HG02678 (cell line): ENCODE results near the gene CCDC116.
"Not testable (repeated sequence)": the region's sequence is repeated elsewhere in the genome, so short reads cannot be mapped to it uniquely, and the experiment has no call there.

ENCODE experiments used
- ATAC-seq: cut with Tn5 transposase; IDR thresholded peaks from one replicate; pipeline ENCODE4 v1.9.1; 2021; ENCODE audit warnings: mild to moderate bottlenecking, moderate library complexity; ENCODE audit not compliant: unreplicated experiment

CCDC116 gene

GRCh38 chr22:21678842-21679241 is 46.3 kb downstream of the CCDC116 start:
- ATAC-seq = not testable (repeated sequence)

DNA sequence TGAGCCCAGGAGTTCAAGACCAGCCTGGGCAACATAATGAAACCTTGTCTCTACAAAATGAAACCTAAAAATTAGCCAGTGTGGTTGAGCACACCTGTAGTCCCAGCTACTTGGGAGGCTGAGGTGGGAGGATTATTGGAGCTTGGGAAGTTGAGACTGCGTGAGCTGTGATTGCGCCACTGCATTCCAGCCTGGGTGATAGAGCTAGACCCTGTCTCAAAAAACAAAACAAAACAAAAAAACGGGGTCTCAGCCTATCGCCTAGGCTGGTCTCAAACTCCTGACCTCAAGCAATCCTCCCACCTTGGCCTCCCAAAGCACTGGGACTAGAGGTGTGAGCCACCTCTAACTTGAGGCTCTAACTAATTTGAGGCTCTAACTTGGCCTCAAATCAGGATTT is 46.8 kb downstream of the CCDC116 start:
- no peak for ATAC-seq

- ATAC-seq = no peak
Observed at GRCh38 chr22:21680830-21681565, 48.4 kb downstream of the CCDC116 start.

DNA sequence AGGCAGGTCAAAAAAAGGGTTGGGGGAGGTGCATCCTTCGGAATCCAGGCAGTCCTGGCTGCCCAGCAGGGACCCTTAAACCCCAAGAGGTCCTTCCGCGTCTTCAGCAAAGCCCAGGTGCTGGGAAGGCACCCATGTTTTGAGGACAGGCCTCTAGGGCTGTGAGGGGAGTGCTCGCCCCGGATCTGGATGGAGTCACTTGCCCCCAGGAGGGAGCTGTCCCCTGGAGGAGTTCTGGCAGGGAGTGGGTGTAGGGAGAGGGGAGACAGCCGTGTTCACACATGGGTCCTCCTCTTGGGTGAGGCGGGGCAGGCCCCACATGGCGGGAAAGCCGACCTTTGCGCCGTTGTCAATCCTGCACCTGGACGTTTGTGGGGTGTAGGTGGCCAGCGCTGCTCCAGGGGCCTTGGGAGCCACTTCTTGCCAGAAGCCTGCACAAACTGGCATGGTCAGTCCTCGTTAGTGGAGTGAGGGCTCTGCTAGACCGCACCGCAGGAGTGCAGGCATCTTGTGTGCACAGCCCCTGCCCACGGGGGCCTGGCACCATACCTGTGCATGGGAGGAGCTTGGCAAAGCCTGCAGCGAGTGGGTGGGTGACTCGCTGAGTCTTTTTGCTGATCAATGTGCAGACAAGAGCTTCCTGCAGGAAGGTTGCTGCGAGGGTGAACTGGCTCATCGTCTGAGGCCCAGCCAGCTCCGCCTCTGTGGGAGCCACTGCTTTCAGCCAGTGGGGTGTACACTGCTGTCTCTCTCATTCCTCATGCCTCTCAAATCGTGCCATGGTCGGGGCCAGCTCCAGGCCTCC is 49.2 kb downstream of the CCDC116 start:
- no peak for ATAC-seq

GRCh38 chr22:21682385-21683175 is 50.0 kb downstream of the CCDC116 start:
- no peak for ATAC-seq

DNA sequence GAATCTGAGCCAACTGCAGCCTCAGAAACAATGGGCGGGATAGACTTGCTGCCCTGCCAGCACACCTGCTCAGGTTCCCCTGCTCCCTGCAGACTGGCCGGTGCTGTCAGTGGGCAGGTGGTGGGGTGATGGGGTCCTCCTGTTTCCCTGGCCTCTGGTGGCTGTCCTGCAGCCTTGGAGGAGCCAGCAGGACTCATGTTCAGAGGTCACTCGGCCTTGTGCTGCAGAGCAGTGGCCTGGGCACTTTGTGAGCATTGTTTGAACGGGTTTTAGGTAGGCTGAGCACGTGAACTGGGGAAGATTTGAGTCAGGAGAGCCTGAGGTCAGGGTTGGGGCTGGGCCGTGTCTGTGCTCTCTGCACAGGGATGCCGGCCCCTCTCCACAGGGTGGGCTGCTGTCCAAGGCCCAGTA is 50.8 kb downstream of the CCDC116 start:
- ATAC-seq = no peak

DNA sequence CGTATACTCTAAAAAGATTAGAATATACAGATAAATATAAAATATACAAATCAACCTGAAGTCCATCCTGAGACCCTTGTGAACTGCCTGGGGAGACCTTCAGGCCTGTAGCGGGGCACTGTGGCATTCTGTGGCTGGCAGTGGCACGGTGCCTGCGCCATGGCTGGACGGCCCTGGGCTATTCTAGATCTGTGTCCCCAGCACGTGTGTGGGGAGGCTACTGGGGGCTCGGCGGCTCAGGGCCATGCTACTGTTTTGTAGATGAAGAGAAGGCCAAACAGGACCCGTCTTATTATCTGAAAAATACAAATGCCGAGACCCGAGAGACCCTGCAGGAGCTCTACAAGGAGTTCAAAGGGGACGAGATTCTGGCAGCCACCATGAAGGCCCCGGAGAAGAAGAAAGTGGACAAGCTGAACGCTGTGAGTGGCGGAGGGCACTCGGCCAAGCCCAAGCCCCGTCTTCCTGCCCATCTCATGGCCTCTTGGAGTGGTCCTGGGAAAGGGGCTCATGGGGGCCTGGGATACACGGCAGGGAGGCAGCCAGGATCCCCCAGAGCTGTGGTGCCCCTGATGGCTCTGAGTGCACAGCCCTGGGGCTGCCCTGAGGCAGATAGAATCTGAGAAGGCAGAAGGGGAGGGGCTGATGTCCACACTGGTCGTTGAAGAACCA is 52.1 kb downstream of the CCDC116 start:
- ATAC-seq = no peak

DNA sequence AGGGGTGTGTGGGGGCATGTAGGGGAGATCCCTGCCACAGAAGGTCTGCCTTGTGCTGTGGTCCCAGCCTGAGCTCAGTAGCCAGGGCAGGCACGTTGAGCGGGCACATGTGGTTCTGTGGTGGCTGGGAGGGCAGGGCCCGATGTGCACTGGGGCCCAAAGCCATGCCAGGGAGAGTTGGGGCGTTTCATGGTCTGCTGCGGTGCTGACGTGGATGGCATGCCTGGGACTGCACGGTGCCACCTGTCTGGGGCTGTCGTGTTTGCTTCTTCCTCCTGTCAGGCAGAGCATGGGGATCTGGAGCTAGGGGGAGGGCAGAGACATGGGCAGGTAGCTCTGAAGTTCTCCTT is 52.6 kb downstream of the CCDC116 start:
- no peak for ATAC-seq

- no peak for ATAC-seq
Observed at GRCh38 chr22:21686193-21686608, 53.6 kb downstream of the CCDC116 start.
